Measurements from ENCODE around the gene CGNL1.

CGNL1 gene

DNA sequence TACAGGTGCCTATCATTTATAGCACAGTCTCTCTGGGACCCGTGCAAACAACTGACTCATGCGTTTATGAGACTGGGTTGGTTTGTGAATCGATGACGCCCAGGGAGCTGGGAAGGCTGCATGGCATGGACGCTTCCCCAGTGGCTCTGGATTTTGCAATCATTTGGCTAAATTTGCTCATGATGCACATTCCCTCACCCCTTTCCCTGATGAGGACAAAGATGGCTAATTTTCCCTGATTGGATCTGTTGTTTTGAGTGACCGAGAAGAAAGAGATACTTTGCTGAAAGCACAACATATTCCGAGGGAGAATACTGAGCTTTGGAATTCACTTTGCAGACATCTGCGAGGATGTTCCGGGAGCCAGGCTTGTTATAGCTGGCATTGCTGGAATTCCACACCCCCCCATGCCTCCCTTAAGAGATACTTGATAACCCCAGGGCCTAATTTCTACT lies 51.1 kb downstream of the CGNL1 start:
- H3K9me3 ChIP-seq (ENCODE audit: insufficient read depth, low read length): no peaks in the 10 kb centered on the region
- no peak overlapping the region for H3K9ac ChIP-seq (ENCODE audit: low read length)
- no peak overlapping the region for H3K4me2 ChIP-seq (ENCODE audit: low read length)
- no peak overlapping the region for H2AFZ ChIP-seq (ENCODE audit: low read depth, low read length)
- peaks cover 6% of the 10 kb centered on the region for H3K4me1 ChIP-seq (ENCODE audit: low read length)
- H3K4me3 ChIP-seq (ENCODE audit: low read length): no peak overlapping the region
- H3K27ac ChIP-seq (ENCODE audit: low read length): no peak overlapping the region
- H3K27me3 ChIP-seq (ENCODE audit: low read depth, low read length): no peaks in the 10 kb centered on the region
- H3K36me3 ChIP-seq (replicated peaks; ENCODE audit: low read depth, low read length): no peaks in the 10 kb centered on the region
- no peaks in the 10 kb centered on the region for H4K20me1 ChIP-seq (ENCODE audit: insufficient read depth, low read length)
- H3K79me2 ChIP-seq (ENCODE audit: low read length): no peaks in the 10 kb centered on the region
- TF ChIP-seq, protein P1, sequence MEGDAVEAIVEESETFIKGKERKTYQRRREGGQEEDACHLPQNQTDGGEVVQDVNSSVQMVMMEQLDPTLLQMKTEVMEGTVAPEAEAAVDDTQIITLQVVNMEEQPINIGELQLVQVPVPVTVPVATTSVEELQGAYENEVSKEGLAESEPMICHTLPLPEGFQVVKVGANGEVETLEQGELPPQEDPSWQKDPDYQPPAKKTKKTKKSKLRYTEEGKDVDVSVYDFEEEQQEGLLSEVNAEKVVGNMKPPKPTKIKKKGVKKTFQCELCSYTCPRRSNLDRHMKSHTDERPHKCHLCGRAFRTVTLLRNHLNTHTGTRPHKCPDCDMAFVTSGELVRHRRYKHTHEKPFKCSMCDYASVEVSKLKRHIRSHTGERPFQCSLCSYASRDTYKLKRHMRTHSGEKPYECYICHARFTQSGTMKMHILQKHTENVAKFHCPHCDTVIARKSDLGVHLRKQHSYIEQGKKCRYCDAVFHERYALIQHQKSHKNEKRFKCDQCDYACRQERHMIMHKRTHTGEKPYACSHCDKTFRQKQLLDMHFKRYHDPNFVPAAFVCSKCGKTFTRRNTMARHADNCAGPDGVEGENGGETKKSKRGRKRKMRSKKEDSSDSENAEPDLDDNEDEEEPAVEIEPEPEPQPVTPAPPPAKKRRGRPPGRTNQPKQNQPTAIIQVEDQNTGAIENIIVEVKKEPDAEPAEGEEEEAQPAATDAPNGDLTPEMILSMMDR (IDR thresholded peaks at IDR 0.05; ENCODE audit: low read depth, low read length): no peak
- TF ChIP-seq EZH2phosphoT487 (IDR thresholded peaks at IDR 0.05; ENCODE audit: low read depth): no peak

DNA sequence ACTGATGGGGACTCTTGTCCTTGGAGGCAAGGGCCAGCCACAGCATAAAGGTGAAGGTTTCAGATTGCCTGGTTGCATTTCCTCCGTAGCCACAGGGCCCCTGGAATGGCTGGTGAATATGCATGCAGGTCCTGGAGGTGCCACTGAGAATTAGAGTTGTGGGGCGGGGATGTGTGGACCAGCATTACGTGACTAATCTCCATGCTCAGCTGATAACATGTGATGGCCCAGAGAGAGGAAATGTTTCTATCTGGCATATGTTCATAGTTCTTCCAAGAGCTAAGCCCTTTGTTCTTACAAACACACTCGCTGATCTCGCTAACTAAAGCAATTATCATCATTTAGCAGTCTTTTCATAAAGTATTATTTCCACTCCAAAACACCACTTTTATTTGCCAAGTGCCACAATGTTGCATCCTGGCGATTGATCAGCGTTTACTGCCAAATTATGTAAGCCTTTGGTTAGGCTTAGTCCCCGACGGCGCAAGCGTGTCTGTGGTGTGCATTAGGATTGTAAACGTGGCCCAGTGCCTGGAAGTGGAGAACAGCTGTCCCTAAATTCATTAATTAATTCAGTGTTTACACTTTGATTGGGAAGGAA lies 55.9 kb downstream of the CGNL1 start:
- Histone ChIP-seq H4K20me1 (ENCODE audit: insufficient read depth, low read length) (no peaks in the 10 kb centered on the region), H2AFZ (ENCODE audit: low read depth, low read length) (no peak overlapping the region), H3K9me3 (ENCODE audit: insufficient read depth, low read length) (no peaks in the 10 kb centered on the region), H3K4me3 (ENCODE audit: low read length) (no peak overlapping the region), H3K36me3 (replicated peaks; ENCODE audit: low read depth, low read length) (no peaks in the 10 kb centered on the region), H3K4me2 (ENCODE audit: low read length) (no peak overlapping the region), H3K79me2 (ENCODE audit: low read length) (no peaks in the 10 kb centered on the region), H3K9ac (ENCODE audit: low read length) (no peak overlapping the region), H3K4me1 (ENCODE audit: low read length) (no peaks in the 10 kb centered on the region), H3K27ac (ENCODE audit: low read length) (no peak overlapping the region), H3K27me3 (ENCODE audit: low read depth, low read length) (peaks cover 13% of the 10 kb centered on the region; the same call in 1 of the 2 replicates)
- TF ChIP-seq, protein P1 (IDR thresholded peaks at IDR 0.05; ENCODE audit: low read depth, low read length): no peak
- no peak for TF ChIP-seq EZH2phosphoT487 (IDR thresholded peaks at IDR 0.05; ENCODE audit: low read depth)

DNA sequence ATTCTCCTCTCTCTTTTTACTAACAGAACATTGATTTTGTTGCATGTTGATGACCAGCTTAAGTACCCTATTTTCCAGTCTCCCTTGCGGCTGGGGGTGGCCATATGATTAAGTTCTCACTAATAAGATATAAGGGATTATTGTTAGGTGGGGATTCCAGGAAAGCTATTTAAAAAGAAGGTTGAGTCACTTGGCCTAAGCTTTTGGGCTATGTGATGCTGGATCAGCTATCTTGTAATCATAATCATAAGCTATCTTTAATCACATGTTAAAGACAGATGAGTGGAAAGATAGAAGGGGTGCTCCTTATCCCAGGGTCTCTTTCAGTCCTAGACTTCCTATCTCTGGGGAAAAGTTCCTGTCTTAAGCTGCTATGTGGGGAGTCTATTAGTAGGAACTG lies 59.9 kb downstream of the CGNL1 start:
- H4K20me1 ChIP-seq (ENCODE audit: insufficient read depth, low read length): no peaks in the 10 kb centered on the region
- H3K36me3 ChIP-seq (replicated peaks; ENCODE audit: low read depth, low read length): no peaks in the 10 kb centered on the region
- H3K27me3 ChIP-seq (ENCODE audit: low read depth, low read length): peaks cover 13% of the 10 kb centered on the region; the same call in 1 of the 2 replicates
- H3K27ac ChIP-seq (ENCODE audit: low read length): no peak overlapping the region
- no peak overlapping the region for H3K4me3 ChIP-seq (ENCODE audit: low read length)
- no peak overlapping the region for H2AFZ ChIP-seq (ENCODE audit: low read depth, low read length)
- no peak for TF ChIP-seq EZH2phosphoT487 (IDR thresholded peaks at IDR 0.05; ENCODE audit: low read depth)
- TF ChIP-seq, protein P1 (IDR thresholded peaks at IDR 0.05; ENCODE audit: low read depth, low read length): no peak
- H3K4me1 ChIP-seq (ENCODE audit: low read length): peaks cover 4% of the 10 kb centered on the region; the same call in 1 of the 2 replicates
- no peak overlapping the region for H3K9ac ChIP-seq (ENCODE audit: low read length)
- H3K79me2 ChIP-seq (ENCODE audit: low read length): no peaks in the 10 kb centered on the region
- H3K9me3 ChIP-seq (ENCODE audit: insufficient read depth, low read length): no peaks in the 10 kb centered on the region
- no peak overlapping the region for H3K4me2 ChIP-seq (ENCODE audit: low read length)

DNA sequence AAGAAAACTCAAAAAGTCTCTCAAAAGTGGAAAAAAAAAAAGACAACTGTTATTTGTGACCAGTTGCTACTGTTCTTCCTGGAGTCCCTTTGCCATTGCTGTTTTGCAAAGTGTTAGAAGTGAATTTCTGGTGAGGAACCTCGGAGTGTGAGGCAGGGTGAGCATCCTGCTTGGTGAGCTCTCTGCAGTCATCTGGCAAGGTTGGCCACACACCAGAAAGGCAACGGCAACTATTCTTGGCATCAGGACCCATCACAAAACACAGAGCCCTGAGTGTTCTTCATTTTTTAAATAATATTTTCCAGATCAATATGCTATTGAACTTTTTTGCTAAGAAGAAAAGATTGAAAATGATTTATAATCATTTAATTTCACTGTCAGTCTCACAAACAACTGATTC lies 60.7 kb downstream of the CGNL1 start:
- no peaks in the 10 kb centered on the region for H3K9me3 ChIP-seq (ENCODE audit: insufficient read depth, low read length)
- peaks cover 13% of the 10 kb centered on the region; the same call in 1 of the 2 replicates for H3K27me3 ChIP-seq (ENCODE audit: low read depth, low read length)
- H3K4me3 ChIP-seq (ENCODE audit: low read length): no peak overlapping the region
- no peak overlapping the region for H3K27ac ChIP-seq (ENCODE audit: low read length)
- H3K36me3 ChIP-seq (replicated peaks; ENCODE audit: low read depth, low read length): no peaks in the 10 kb centered on the region
- no peak overlapping the region for H3K4me2 ChIP-seq (ENCODE audit: low read length)
- no peaks in the 10 kb centered on the region for H3K79me2 ChIP-seq (ENCODE audit: low read length)
- H4K20me1 ChIP-seq (ENCODE audit: insufficient read depth, low read length): no peaks in the 10 kb centered on the region
- H3K9ac ChIP-seq (ENCODE audit: low read length): no peak overlapping the region
- TF ChIP-seq, protein P1 (IDR thresholded peaks at IDR 0.05; ENCODE audit: low read depth, low read length): no peak
- TF ChIP-seq EZH2phosphoT487 (IDR thresholded peaks at IDR 0.05; ENCODE audit: low read depth): no peak
- no peak overlapping the region for H2AFZ ChIP-seq (ENCODE audit: low read depth, low read length)
- H3K4me1 ChIP-seq (ENCODE audit: low read length): peaks cover 4% of the 10 kb centered on the region; the same call in 1 of the 2 replicates

All from OCI-LY3 (cell line).